Stomach (tissue), 9 donors: ENCODE results near the gene CCDC106. TPM values are rescaled to one million over a fixed set of nuclear protein-coding genes. Genes with fewer than 3 reads are reported as not detected.

Source experiments
- DNase-seq, 2 donors: peaks; one replicate each; pipeline versions ENCODE4 v3.0.0 to v3.0.0-alpha.2; 2013 to 2019
- H3K27ac ChIP-seq, 5 donors: fragments of 200-600 bp in 4 of 5; sonication (generic) in 4 of 5; one replicate each; pipeline ENCODE4 v1.5.1; 2013 to 2019; ENCODE audit warnings: mild to moderate bottlenecking in 1 of 5, moderate library complexity in 1 of 5
- H3K27me3 ChIP-seq, 3 donors: fragments of 200-600 bp; sonication (generic); one replicate each; pipeline ENCODE4 v1.5.1; 2017 to 2019; ENCODE audit warnings: mixed run types in 1 of 3
- H3K36me3 ChIP-seq, 4 donors: fragments of 200-600 bp; sonication (generic); 1 replicate in 3 of 4; 2 replicates in 1 of 4; pipeline ENCODE4 v1.5.1; 2016 to 2019
- H3K4me1 ChIP-seq, 4 donors: fragments of 200-600 bp; sonication (generic); one replicate each; pipeline ENCODE4 v1.5.1; 2016 to 2019
- H3K4me3 ChIP-seq, 4 donors: fragments of 200-600 bp; sonication (generic) in 3 of 4; one replicate each; pipeline ENCODE4 v1.5.1; 2016 to 2019; ENCODE audit warnings: mild to moderate bottlenecking in 1 of 4
- H3K9me3 ChIP-seq, 4 donors: fragments of 200-600 bp; sonication (generic); one replicate each; pipeline ENCODE4 v1.5.1; 2016 to 2019
- EP300 ChIP-seq: sonication (generic); formaldehyde crosslinking; IDR thresholded peaks from one replicate; pipeline ENCODE4 v1.6.1; 2017; ENCODE audit warnings: antibody characterized with exemption
- POLR2A ChIP-seq, 4 donors: fragments of 450-650 bp; IDR thresholded peaks; one replicate each; pipeline ENCODE4 v1.6.1; 2016; ENCODE audit warnings: antibody characterized with exemption in 4 of 4, control low read depth in 2 of 4, mild to moderate bottlenecking in 1 of 4, moderate library complexity in 1 of 4
- POLR2AphosphoS5 ChIP-seq, 3 donors: sonication (generic); formaldehyde crosslinking; IDR thresholded peaks; one replicate each; pipeline ENCODE4 v1.6.1; 2016; ENCODE audit warnings: antibody characterized with exemption in 3 of 3
- WGBS, 5 donors: extraction: QIAGEN DNeasy Blood & Tissue Kit in 3 of 5; methylation state at CpG; one replicate each; pipeline versions ENCODE4 v1.1.5 to v1.1.7; 2013 to 2018; 5-methylcytosine and 5-hydroxymethylcytosine counted together
- intact Hi-C: fragments of 100-400 bp; cut with DNase I; formaldehyde crosslinking; loops from one replicate; pipeline ENCODE4 v1.15.1; 2023; ENCODE audit warnings: low total_unique reads
- polyA plus RNA-seq, 3 donors: library from polyadenylated mRNA; stranded (reverse); fragments of 200-250 nt; gene quantifications; one replicate each; pipeline ENCODE4 v1.2.3, GENCODE V29; 2013
- total RNA-seq, 5 donors: library from RNA; depleted of rRNA; stranded (reverse); fragments of >200 nt; gene quantifications; one replicate each; pipeline versions ENCODE4 v1.1.0 to v1.2.3, GENCODE V29; 2014 to 2016
- TF ChIP-seq, protein P1 (sequence below), 7 experiments: fragments of 450-650 bp in 4 of 7; fragments of 200-600 bp in 3 of 7; sonication (generic) in 3 of 7; IDR thresholded peaks; one replicate each; pipeline ENCODE4 v1.5.1; 2016 to 2019; ENCODE audit warnings: antibody characterized with exemption in 7 of 7, control low read depth in 2 of 7, mild to moderate bottlenecking in 1 of 7
- donor health status: healthy with polysubstance abuse.
- donor health status: Bipolar disorder and iron deficiency.
- donor health status: healthy.

Gene CCDC106
- total and polyA plus RNA-seq, 8 donors, result 3.5 to 25.5 (median 13.7) TPM

GRCh38 chr19:55690769-55691545 is 42.9 kb downstream of the CCDC106 start:
- no peak for DNase-seq
- Histone ChIP-seq H3K27ac (no peak overlapping the region), H3K27me3 (no peaks in the 10 kb centered on the region), H3K4me3 (no peak overlapping the region), H3K36me3 (peaks cover 83 to 100% (median 100%) of the 10 kb centered on the region in 4 donors), H3K9me3 (no peaks in the 10 kb centered on the region), H3K4me1 (peaks cover 22 to 37% (median 33%) of the 10 kb centered on the region in 4 donors)
- no peak for TF ChIP-seq EP300
- 91 to 94% (median 93%) methylated on average over 26 to 31 of the region's 31 CpGs for WGBS, 5 donors
- intact Hi-C loops, result no loop called here

- no peak overlapping the region for H3K27ac ChIP-seq
- no peak overlapping the region for H3K4me3 ChIP-seq
- peaks cover 83 to 100% (median 100%) of the 10 kb centered on the region in 4 donors for H3K36me3 ChIP-seq
- TF ChIP-seq EP300, result no peak
- TF ChIP-seq POLR2AphosphoS5 (IDR thresholded peaks at IDR 0.05), result no peak
- TF ChIP-seq, protein P1, sequence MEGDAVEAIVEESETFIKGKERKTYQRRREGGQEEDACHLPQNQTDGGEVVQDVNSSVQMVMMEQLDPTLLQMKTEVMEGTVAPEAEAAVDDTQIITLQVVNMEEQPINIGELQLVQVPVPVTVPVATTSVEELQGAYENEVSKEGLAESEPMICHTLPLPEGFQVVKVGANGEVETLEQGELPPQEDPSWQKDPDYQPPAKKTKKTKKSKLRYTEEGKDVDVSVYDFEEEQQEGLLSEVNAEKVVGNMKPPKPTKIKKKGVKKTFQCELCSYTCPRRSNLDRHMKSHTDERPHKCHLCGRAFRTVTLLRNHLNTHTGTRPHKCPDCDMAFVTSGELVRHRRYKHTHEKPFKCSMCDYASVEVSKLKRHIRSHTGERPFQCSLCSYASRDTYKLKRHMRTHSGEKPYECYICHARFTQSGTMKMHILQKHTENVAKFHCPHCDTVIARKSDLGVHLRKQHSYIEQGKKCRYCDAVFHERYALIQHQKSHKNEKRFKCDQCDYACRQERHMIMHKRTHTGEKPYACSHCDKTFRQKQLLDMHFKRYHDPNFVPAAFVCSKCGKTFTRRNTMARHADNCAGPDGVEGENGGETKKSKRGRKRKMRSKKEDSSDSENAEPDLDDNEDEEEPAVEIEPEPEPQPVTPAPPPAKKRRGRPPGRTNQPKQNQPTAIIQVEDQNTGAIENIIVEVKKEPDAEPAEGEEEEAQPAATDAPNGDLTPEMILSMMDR (IDR thresholded peaks at IDR 0.05), result no peak
- no peak for TF ChIP-seq POLR2A (IDR thresholded peaks at IDR 0.05)
- 86 to 95% (median 92%) methylated on average over 22 to 31 of the region's 31 CpGs for WGBS, 5 donors
- intact Hi-C loops, result no loop called here
- H3K4me1 ChIP-seq, result peaks cover 14 to 28% (median 25%) of the 10 kb centered on the region in 4 donors
- H3K27me3 ChIP-seq, result no peaks in the 10 kb centered on the region
- no peak for DNase-seq
- no peaks in the 10 kb centered on the region for H3K9me3 ChIP-seq
Observed at GRCh38 chr19:55691561-55692481, 43.8 kb downstream of the CCDC106 start.

GRCh38 chr19:55692681-55693081 is 44.7 kb downstream of the CCDC106 start:
- Histone ChIP-seq H3K4me3 (no peak overlapping the region), H3K36me3 (peaks cover 88 to 100% (median 100%) of the 10 kb centered on the region in 4 donors), H3K27ac (no peak overlapping the region), H3K27me3 (no peaks in the 10 kb centered on the region), H3K9me3 (no peaks in the 10 kb centered on the region), H3K4me1 (peaks cover 5 to 20% (median 16%) of the 10 kb centered on the region in 4 donors)
- TF ChIP-seq POLR2A (IDR thresholded peaks at IDR 0.05), result no peak
- TF ChIP-seq POLR2AphosphoS5 (IDR thresholded peaks at IDR 0.05), result no peak
- TF ChIP-seq EP300, result no peak
- TF ChIP-seq, protein P1 (IDR thresholded peaks at IDR 0.05), result no peak
- no peak for DNase-seq
- 87 to 94% (median 93%) methylated on average over 16 to 19 of the region's 19 CpGs for WGBS, 5 donors
- intact Hi-C loops, result no loop called here

GRCh38 chr19:55693336-55693974 is 45.4 kb downstream of the CCDC106 start:
- WGBS, 5 donors, result 88 to 95% (median 94%) methylated on average over 18 to 20 of the region's 20 CpGs
- no peak overlapping the region for H3K27ac ChIP-seq
- no peak for DNase-seq

More at GRCh38 chr19:55693336-55693974, 45.4 kb downstream of the CCDC106 start:
- H3K4me1 ChIP-seq, result peaks cover 0 to 12% (median 8%) of the 10 kb centered on the region in 4 donors
- no peaks in the 10 kb centered on the region for H3K27me3 ChIP-seq
- H3K9me3 ChIP-seq, result no peaks in the 10 kb centered on the region
- no peak overlapping the region for H3K4me3 ChIP-seq
- intact Hi-C loops, result no loop called here
- TF ChIP-seq, protein P1 (IDR thresholded peaks at IDR 0.05), result no peak
- TF ChIP-seq EP300, result no peak
- no peak for TF ChIP-seq POLR2A (IDR thresholded peaks at IDR 0.05)
- no peak for TF ChIP-seq POLR2AphosphoS5 (IDR thresholded peaks at IDR 0.05)
- H3K36me3 ChIP-seq, result peaks cover 96 to 100% (median 100%) of the 10 kb centered on the region in 4 donors
